BE2C (cell line): ENCODE data around the gene PRPF6.

Experiments
- DNase-seq: peaks from one replicate; pipeline ENCODE4 v3.0.0-alpha.2; 2020
- H3K27me3 ChIP-seq: fragments of 250-450 bp; sonication (Bioruptor Pico); 2 replicates; pipeline ENCODE4 v1.5.1; 2020; ENCODE audit warnings: mild to moderate bottlenecking
- H3K36me3 ChIP-seq: fragments of 250-450 bp; sonication (Bioruptor Pico); 2 replicates; pipeline ENCODE4 v1.5.1; 2020; ENCODE audit warnings: mild to moderate bottlenecking
- H3K4me1 ChIP-seq: fragments of 250-450 bp; sonication (Bioruptor Pico); 2 replicates; pipeline ENCODE4 v1.5.1; 2020
- H3K4me3 ChIP-seq: 2 replicates; pipeline ENCODE4 v1.5.1; 2011; ENCODE audit warnings: low read depth, low read length
- H3K9me3 ChIP-seq: fragments of 250-450 bp; sonication (Bioruptor Pico); 2 replicates; pipeline ENCODE4 v1.5.1; 2020
- TF ChIP-seq, protein P1 (sequence below): IDR thresholded peaks from 2 replicates; pipeline ENCODE4 v1.5.1; 2012; ENCODE audit warnings: mild to moderate bottlenecking, low read depth, low read length

Gene PRPF6

DNA sequence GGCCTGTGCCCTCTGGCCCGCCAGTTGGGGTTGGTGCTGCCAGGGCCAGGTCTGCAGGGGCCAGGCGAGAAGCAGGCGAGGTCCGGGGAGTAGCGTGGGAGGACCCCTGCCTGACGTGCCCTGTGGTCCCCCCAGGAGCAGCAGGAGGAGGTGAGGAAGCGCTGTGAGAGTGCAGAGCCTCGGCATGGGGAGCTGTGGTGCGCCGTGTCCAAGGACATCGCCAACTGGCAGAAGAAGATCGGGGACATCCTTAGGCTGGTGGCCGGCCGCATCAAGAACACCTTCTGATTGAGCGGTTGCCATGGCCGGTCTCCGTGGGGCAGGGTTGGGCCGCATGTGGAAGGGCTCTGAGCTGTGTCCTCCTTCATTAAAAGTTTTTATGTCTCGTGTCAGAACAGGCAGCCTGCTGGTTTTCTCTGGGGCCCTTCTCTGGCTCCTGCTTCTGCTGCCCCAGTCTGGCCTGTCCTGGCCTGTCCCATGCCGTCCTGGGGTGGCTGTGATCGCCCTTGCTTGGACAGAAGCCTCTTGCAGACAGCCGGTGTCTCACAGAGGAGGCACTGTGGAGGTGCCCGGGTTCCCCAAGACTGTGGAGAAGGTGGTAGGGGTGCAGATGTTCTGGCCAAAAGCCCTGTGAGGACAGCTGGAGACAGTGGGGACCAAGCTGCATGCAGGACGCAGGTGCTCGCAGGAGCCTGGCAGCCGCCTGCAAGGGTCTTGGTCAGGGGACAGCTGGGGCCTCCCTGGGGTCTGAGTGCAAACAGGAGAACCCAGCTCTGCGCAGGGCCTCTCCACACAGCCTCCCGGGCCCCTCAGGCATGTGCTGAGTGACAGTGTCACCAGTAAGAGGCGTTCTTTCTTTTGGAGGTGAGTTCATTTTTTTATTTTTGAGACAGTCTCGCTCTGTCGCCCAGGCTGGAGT lies 52.0 kb downstream of the PRPF6 start:
- Histone ChIP-seq H3K27me3 (no peaks in the 10 kb centered on the region), H3K4me3 (no peak overlapping the region), H3K4me1 (peaks cover 33% of the 10 kb centered on the region), H3K36me3 (peaks cover 57% of the 10 kb centered on the region), H3K9me3 (no peaks in the 10 kb centered on the region)
- TF ChIP-seq, protein P1, sequence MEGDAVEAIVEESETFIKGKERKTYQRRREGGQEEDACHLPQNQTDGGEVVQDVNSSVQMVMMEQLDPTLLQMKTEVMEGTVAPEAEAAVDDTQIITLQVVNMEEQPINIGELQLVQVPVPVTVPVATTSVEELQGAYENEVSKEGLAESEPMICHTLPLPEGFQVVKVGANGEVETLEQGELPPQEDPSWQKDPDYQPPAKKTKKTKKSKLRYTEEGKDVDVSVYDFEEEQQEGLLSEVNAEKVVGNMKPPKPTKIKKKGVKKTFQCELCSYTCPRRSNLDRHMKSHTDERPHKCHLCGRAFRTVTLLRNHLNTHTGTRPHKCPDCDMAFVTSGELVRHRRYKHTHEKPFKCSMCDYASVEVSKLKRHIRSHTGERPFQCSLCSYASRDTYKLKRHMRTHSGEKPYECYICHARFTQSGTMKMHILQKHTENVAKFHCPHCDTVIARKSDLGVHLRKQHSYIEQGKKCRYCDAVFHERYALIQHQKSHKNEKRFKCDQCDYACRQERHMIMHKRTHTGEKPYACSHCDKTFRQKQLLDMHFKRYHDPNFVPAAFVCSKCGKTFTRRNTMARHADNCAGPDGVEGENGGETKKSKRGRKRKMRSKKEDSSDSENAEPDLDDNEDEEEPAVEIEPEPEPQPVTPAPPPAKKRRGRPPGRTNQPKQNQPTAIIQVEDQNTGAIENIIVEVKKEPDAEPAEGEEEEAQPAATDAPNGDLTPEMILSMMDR = no peak
- no peak for DNase-seq

DNA sequence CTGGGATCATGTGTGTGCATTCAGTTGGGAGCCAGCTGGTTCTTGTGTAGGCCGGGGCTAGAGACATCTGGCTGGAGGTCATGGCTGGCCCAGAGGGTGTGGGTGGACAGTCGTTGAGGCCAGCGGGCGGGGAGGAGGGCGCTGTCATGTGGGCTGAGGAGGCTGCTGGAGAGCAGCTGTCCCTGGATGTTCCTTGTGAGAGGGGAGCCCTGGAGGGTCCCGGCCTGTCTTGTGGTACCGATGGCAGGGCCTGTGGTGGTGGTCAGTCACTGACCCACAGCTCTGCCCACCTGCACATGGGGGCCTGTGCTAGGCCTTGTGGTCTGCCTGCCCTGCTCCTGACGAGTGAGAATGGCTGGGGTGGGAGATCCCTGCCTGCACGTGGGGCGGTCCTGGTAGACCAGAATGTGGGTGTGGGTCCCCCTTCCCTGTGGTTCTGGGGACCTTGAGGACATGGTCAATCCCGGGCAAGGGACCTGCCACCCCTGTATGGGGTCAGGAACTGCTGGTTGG lies 53.1 kb downstream of the PRPF6 start:
- no peak for DNase-seq
- TF ChIP-seq, protein P1 = no peak
- Histone ChIP-seq H3K4me3 (no peak overlapping the region), H3K9me3 (no peaks in the 10 kb centered on the region), H3K4me1 (peaks cover 29% of the 10 kb centered on the region), H3K27me3 (no peaks in the 10 kb centered on the region), H3K36me3 (peaks cover 46% of the 10 kb centered on the region)

DNA sequence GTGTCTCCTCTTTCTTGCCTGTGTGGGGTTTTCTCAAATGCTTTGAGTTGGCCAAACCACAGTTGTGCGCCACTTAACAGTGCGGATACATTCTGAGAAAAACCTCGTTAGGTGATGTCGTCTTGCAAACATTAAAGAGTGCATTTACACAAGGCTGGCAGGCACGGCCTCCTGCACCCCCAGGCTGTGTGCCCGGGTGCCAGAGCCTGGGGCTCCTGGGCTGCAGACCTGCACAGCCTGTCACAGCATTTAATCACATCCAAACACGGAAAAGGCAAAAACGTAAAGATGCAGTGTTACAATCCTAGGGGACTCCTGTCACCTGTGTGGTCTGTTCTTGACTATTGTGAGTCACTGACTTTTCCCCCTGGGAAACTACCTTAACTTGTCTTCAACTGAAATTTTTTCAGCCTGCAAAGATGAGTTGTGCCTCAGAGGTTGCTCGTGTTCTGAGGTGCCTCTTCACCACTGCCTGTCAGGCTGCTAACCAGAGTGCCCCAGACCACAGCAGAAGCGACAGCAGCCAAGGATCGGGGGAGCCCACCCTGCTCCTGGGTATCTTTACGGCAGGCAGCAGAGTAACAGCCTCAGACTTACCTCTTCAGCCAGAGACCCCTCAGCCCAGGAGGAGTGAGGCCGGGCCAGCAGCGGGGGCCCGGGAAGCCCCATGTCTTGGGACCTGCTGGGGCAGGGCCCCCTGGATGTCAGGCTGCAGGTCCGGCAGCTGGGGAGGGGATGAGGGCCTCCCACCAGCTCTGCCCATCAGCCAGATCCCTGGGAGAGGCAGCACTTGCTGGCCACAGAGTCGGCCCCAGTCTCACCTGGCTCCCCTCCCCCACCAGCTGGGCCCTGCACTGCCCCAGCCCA lies 54.4 kb downstream of the PRPF6 start:
- H3K36me3 ChIP-seq = peaks cover 36% of the 10 kb centered on the region
- peak; percentile 5 for DNase-seq
- peaks cover 36% of the 10 kb centered on the region for H3K4me1 ChIP-seq
- no peaks in the 10 kb centered on the region for H3K9me3 ChIP-seq
- H3K27me3 ChIP-seq = no peaks in the 10 kb centered on the region
- H3K4me3 ChIP-seq = 0 out of 2 replicates have a peak overlapping the region, but pooled peaks have one; percentile 61
- TF ChIP-seq, protein P1 = no peak

DNA sequence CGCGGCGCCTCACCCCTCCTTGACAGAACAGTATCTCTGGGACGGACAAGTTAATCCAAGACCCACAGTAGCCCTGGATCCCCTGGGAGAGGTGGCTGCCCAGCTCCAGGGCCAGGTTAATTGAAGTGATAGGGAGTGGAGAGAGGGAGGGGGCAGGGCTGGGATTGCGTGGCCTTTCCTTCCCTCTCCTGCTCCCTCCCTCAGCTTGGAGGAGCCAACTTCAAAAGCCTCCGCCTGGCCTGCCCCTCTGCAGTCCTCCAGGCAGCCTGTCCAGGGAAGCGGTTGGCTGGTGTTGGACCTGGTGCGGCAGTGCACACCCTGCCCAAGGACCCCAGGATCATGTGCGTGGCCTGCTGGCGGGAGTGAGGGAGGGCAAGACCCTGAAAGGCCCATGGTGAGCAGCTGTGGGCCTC lies 55.0 kb downstream of the PRPF6 start, which contains the start of gene C20orf204:
C20orf204 (plus strand) TSS at position 250 of the 413 bp plus-strand sequence; CDS start at position 392, 142 bp downstream.
- peak within 1 kb of the TSS; percentile 61 for H3K4me3 ChIP-seq
- no peaks in the 10 kb centered on the region for H3K27me3 ChIP-seq
- H3K9me3 ChIP-seq = no peaks in the 10 kb centered on the region
- DNase-seq = peak; percentile 66
- TF ChIP-seq, protein P1 = no peak
- H3K4me1 ChIP-seq = peaks cover 36% of the 10 kb centered on the region
- H3K36me3 ChIP-seq = peaks cover 29% of the 10 kb centered on the region

DNA sequence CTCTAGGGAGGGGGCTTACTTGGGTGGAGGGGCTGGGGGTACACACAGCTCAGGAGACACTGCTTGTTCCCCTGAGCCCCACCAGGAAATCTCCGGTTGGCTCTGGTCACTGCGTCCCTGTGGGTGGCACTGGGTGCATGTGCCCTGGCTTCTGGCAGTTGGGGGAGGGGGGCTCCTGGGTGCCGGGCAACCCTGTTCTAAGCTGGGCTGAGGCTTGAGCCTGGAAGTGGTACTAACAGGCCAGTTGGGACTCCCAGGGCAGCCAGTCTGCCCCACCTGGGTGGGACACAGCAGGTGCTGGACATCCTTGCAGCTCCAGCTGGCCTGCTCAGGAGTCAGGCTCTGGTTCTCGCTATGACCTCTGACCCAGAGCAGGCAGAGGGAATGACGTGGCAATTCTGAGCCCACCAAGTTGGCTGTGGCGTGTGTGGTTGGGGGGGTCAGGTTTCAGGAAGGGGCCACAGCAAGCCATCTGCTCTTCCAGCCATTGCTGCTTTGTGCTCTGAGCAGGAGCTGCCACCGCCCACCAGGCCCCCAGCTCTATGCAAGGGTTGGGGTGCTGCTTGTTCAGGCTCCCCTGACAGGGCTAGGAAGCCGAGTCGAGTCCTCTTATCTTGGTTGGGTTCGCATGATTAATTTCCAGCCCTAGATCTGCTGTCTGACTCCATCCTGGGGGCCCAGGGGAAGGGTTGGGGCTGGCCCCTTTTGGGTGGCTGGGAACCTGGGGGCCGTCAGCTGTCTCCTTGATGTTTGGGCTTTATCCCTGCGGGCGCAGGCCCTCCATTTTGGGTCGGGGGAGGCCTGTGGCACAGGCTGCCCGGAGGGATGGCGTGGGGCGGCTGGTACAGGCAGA lies 55.6 kb downstream of the PRPF6 start:
- H3K4me1 ChIP-seq = peaks cover 36% of the 10 kb centered on the region
- H3K9me3 ChIP-seq = no peaks in the 10 kb centered on the region
- peaks cover 25% of the 10 kb centered on the region for H3K36me3 ChIP-seq
- DNase-seq = no peak
- H3K4me3 ChIP-seq = peak overlapping the region; percentile 61
- H3K27me3 ChIP-seq = no peaks in the 10 kb centered on the region
- TF ChIP-seq, protein P1 = no peak
